Upper lobe of right lung (tissue), 1 donor: ENCODE data around the gene GRM1. TPM values are rescaled to one million over a fixed set of nuclear protein-coding genes. Genes with fewer than 3 reads are reported as not detected.

Source experiments
- ATAC-seq: fragments of 200-7000 bp; cut with Tn5 transposase; one replicate; pipeline ENCODE4 v1.9.1; 2020; ENCODE audit warnings: mild to moderate bottlenecking, moderate library complexity
- DNase-seq: peaks from one replicate; pipeline ENCODE4 v3.0.0-alpha.2; 2020
- H3K27ac ChIP-seq: fragments of 200-600 bp; one replicate; pipeline ENCODE4 v1.8.0; 2022
- H3K27me3 ChIP-seq: fragments of 200-600 bp; one replicate; pipeline ENCODE4 v1.8.0; 2022; ENCODE audit warnings: mild to moderate bottlenecking
- H3K36me3 ChIP-seq: fragments of 200-600 bp; one replicate; pipeline ENCODE4 v1.8.0; 2022
- H3K4me1 ChIP-seq: fragments of 200-600 bp; one replicate; pipeline ENCODE4 v1.8.0; 2022
- H3K4me3 ChIP-seq: fragments of 200-600 bp; one replicate; pipeline ENCODE4 v1.8.0; 2022; ENCODE audit warnings: mild to moderate bottlenecking
- H3K9me3 ChIP-seq: fragments of 200-600 bp; one replicate; pipeline ENCODE4 v1.8.0; 2022
- CTCF ChIP-seq: fragments of 200-600 bp; IDR thresholded peaks from one replicate; pipeline ENCODE4 v1.8.0; 2022; ENCODE audit warnings: antibody characterized with exemption
- intact Hi-C: fragments of 100-400 bp; cut with DNase I; formaldehyde crosslinking; loops from one replicate; pipeline ENCODE4 v1.11.0; 2022
- total RNA-seq: library from RNA; stranded (reverse); fragmentation: NEBNext Ultra II Directional; extraction: Animal tissue kit (Norgen Biotek cat#: 25700); gene quantifications from one replicate; pipeline ENCODE4 v1.2.1, GENCODE V29; 2021
- donor health status: DM: no; HTN: yes; CAD: no; lungs with severe emphysema.

The GRM1 gene
- total RNA-seq, 1 donor from 2014 or later, result 0.09 TPM

GRCh38 chr6:146284311-146284710 lies 255.4 kb downstream of the GRM1 start:
- H3K9me3 ChIP-seq, result no peaks in the 10 kb centered on the region
- no peak overlapping the region for H3K27ac ChIP-seq
- no peak overlapping the region for H3K4me3 ChIP-seq
- intact Hi-C loops, result no loop called here
- no peak for TF ChIP-seq CTCF
- no peaks in the 10 kb centered on the region for H3K27me3 ChIP-seq
- no peaks in the 10 kb centered on the region for H3K4me1 ChIP-seq
- ATAC-seq, result no peak
- H3K36me3 ChIP-seq, result no peaks in the 10 kb centered on the region
- DNase-seq, result no peak

GRCh38 chr6:146286961-146287360 lies 258.1 kb downstream of the GRM1 start:
- intact Hi-C loops, result no loop called here
- Histone ChIP-seq H3K9me3 (no peaks in the 10 kb centered on the region), H3K36me3 (no peaks in the 10 kb centered on the region), H3K27me3 (no peaks in the 10 kb centered on the region), H3K4me3 (no peak overlapping the region), H3K27ac (no peak overlapping the region), H3K4me1 (peaks cover 9% of the 10 kb centered on the region)
- DNase-seq (no peak), ATAC-seq (no peak)
- no peak for TF ChIP-seq CTCF

- peaks cover 9% of the 10 kb centered on the region for H3K4me1 ChIP-seq
- H3K36me3 ChIP-seq, result no peaks in the 10 kb centered on the region
- H3K27ac ChIP-seq, result no peak overlapping the region
- intact Hi-C loops, result no loop called here
- no peak overlapping the region for H3K4me3 ChIP-seq
- no peak for ATAC-seq
- no peaks in the 10 kb centered on the region for H3K27me3 ChIP-seq
- no peak for DNase-seq
- TF ChIP-seq CTCF, result no peak
- no peaks in the 10 kb centered on the region for H3K9me3 ChIP-seq
These were observed 259.0 kb downstream of the GRM1 start for GRCh38 chr6:146287691-146288369.

- H3K4me1 ChIP-seq, result peaks cover 9% of the 10 kb centered on the region
- DNase-seq, result no peak
- no peak for TF ChIP-seq CTCF
- ATAC-seq, result peak; percentile 78
- no peaks in the 10 kb centered on the region for H3K36me3 ChIP-seq
- H3K27ac ChIP-seq, result peak overlapping the region; percentile 1
- no peak overlapping the region for H3K4me3 ChIP-seq
- intact Hi-C loops, result no loop called here
- no peaks in the 10 kb centered on the region for H3K9me3 ChIP-seq
- no peaks in the 10 kb centered on the region for H3K27me3 ChIP-seq
These were observed 261.1 kb downstream of the GRM1 start for GRCh38 chr6:146289816-146290588.

- Histone ChIP-seq H3K9me3 (no peaks in the 10 kb centered on the region), H3K27me3 (no peaks in the 10 kb centered on the region), H3K36me3 (no peaks in the 10 kb centered on the region), H3K27ac (no peak overlapping the region), H3K4me1 (peaks cover 9% of the 10 kb centered on the region), H3K4me3 (no peak overlapping the region)
- ATAC-seq, result no peak
- no peak for TF ChIP-seq CTCF
- DNase-seq, result no peak
- intact Hi-C loops, result no loop called here
These were observed 261.7 kb downstream of the GRM1 start for GRCh38 chr6:146290589-146290901.
